HG02588 (cell line): ENCODE measurements around the gene CLCN6.
A peak's percentile ranks its signal among the peaks of the same experiment; 100 is the strongest.

Experiments used
- ATAC-seq: cut with Tn5 transposase; IDR thresholded peaks from one replicate; pipeline ENCODE4 v1.9.1; 2021; ENCODE audit warnings: mild to moderate bottlenecking, moderate library complexity; ENCODE audit not compliant: unreplicated experiment

The CLCN6 gene

GRCh38 chr1:11805422-11806306 lies at the start of gene CLCN6, which contains the start of gene MTHFR:
Gene CLCN6, plus strand, starts transcription at chr1:11806191. Its CDS starts 72 bp downstream, at chr1:11806263.
Gene MTHFR, minus strand, starts transcription at chr1:11805964. Its CDS starts 2,848 bp downstream, at chr1:11803116.
- ATAC-seq = peak; percentile 76

- ATAC-seq = no peak
These were observed 48.9 kb upstream of the CLCN6 start for GRCh38 chr1:11757047-11757446.

GRCh38 chr1:11759791-11760190 lies 46.2 kb upstream of the CLCN6 start:
- ATAC-seq = no peak

GRCh38 chr1:11761285-11761684 lies 44.7 kb upstream of the CLCN6 start:
- ATAC-seq = no peak

- ATAC-seq = no peak
These were observed 44.0 kb upstream of the CLCN6 start, which contains the start of gene C1orf167 for GRCh38 chr1:11761988-11762406. Gene C1orf167, plus strand, starts transcription at chr1:11762193. Its CDS starts 2,208 bp downstream, at chr1:11764401.

GRCh38 chr1:11764115-11764514 lies 41.9 kb upstream of the CLCN6 start:
- no peak for ATAC-seq

GRCh38 chr1:11764519-11764918 lies 41.5 kb upstream of the CLCN6 start:
- no peak for ATAC-seq

GRCh38 chr1:11765661-11766428 lies 40.1 kb upstream of the CLCN6 start:
- no peak for ATAC-seq

GRCh38 chr1:11766429-11766776 lies 39.6 kb upstream of the CLCN6 start:
- no peak for ATAC-seq

- ATAC-seq = no peak
These were observed 37.9 kb upstream of the CLCN6 start for GRCh38 chr1:11767922-11768704.

- ATAC-seq = no peak
These were observed 37.2 kb upstream of the CLCN6 start for GRCh38 chr1:11768821-11769220.

GRCh38 chr1:11769274-11769673 lies 36.7 kb upstream of the CLCN6 start:
- no peak for ATAC-seq

- ATAC-seq = no peak
These were observed 36.0 kb upstream of the CLCN6 start for GRCh38 chr1:11770011-11770410.

GRCh38 chr1:11771481-11772043 lies 34.4 kb upstream of the CLCN6 start:
- no peak for ATAC-seq

GRCh38 chr1:11772458-11772857 lies 33.5 kb upstream of the CLCN6 start:
- ATAC-seq = no peak

GRCh38 chr1:11774753-11775152 lies 31.2 kb upstream of the CLCN6 start:
- no peak for ATAC-seq

- ATAC-seq = no peak
These were observed 28.2 kb upstream of the CLCN6 start for GRCh38 chr1:11777658-11778322.

- ATAC-seq = no peak
These were observed 27.7 kb upstream of the CLCN6 start for GRCh38 chr1:11778336-11778735.

GRCh38 chr1:11778844-11779623 lies 27.0 kb upstream of the CLCN6 start:
- ATAC-seq = no peak
